HFF-Myc (cell line): Measurements from ENCODE around the gene SHISA6.

Source experiments
- DNase-seq: peaks from one replicate; pipeline ENCODE4 v3.0.0-alpha.2; 2011; ENCODE audit warnings: low read depth; ENCODE audit errors: extremely low read depth
- H3K4me3 ChIP-seq: replicated peaks from 2 replicates; pipeline ENCODE4 v1.5.1; 2011; ENCODE audit warnings: low read depth, mild to moderate bottlenecking, control low read depth, low read length
- TF ChIP-seq, protein P1 (sequence below): IDR thresholded peaks from 2 replicates; pipeline ENCODE4 v1.5.1; 2012; ENCODE audit warnings: mild to moderate bottlenecking, low read depth, low read length, control low read depth; ENCODE audit errors: missing control alignments

Gene SHISA6

DNA sequence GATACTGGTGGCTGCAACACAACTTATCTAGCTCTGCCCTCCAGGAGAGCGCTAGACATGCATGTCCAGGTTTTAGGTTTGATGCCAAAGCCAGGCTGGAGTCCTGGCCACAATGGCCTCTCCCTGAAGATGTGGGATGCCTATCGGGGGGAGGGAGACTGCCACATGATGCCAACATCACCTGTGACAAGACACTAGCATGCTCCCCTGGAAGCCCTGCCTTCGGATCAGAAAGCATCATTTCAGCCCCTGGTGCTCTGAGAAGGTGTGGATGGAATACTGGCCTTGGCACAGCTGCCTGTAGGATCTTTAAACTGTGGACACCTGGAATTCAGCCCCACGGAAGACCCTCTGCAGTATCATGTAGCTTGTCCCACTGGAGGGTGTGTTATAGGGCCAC is 93.5 kb downstream of the SHISA6 start:
- TF ChIP-seq, protein P1, sequence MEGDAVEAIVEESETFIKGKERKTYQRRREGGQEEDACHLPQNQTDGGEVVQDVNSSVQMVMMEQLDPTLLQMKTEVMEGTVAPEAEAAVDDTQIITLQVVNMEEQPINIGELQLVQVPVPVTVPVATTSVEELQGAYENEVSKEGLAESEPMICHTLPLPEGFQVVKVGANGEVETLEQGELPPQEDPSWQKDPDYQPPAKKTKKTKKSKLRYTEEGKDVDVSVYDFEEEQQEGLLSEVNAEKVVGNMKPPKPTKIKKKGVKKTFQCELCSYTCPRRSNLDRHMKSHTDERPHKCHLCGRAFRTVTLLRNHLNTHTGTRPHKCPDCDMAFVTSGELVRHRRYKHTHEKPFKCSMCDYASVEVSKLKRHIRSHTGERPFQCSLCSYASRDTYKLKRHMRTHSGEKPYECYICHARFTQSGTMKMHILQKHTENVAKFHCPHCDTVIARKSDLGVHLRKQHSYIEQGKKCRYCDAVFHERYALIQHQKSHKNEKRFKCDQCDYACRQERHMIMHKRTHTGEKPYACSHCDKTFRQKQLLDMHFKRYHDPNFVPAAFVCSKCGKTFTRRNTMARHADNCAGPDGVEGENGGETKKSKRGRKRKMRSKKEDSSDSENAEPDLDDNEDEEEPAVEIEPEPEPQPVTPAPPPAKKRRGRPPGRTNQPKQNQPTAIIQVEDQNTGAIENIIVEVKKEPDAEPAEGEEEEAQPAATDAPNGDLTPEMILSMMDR = no peak
- DNase-seq = no peak
- no peak overlapping the region for H3K4me3 ChIP-seq

DNA sequence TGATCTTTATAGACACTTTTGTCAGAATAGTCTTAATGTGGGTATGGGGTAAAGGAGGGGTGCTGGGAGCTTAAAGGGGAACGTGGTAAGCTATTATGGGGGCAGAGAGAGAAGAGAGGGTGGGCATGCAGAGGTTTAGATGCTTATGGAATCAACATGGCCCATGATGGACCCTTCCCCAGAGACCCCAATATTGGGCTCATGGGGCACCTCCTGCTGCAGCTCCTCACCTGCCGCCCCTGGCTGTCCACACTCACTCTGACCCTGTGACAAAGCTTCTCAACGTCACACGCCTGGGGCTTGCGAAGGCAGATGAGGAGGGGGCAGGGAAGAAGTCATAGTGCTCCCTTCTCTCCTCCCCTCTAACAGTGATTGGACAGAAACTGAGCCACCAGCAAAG is 95.3 kb downstream of the SHISA6 start:
- no peak overlapping the region for H3K4me3 ChIP-seq
- no peak for DNase-seq
- TF ChIP-seq, protein P1 = no peak

DNA sequence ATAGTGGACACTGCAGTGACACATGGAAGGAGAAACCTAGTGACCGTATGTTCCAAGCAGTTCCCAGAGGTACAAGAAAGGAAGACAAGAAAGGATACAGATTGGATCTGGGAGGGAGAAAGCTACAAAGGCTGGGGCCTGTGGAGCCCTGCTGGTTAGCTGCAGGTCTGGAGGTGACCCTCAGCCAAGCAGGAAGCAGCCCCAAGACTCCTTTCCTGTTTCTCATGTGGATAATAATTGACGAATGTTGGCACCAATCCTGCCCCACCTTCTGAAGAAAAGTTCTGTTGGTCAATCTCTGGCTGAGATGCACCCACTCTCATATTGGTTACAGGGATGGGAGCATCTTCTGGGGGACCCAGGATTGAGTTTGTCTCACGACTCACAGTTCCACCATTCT is 99.8 kb downstream of the SHISA6 start:
- no peak for DNase-seq
- no peak overlapping the region for H3K4me3 ChIP-seq
- TF ChIP-seq, protein P1 = no peak

DNA sequence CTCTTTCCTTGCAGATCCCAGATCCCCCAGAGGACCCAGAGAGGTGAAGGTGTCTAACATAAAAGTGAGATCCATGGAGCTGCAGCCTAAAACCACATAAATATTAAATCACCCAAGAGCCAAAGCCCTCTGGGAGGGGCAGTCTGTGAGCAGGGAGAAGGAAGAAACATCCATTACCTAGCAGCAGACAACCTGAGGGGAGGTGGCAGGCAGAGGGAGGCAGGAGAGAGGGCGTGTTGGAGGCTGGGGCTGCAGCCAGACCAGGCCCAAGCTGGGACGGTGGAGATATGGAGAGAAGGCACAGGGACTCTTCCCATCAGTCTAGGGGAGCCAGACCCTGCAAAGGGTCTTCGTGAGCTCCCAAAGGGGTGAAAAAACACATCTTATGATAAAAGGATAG is 101.1 kb downstream of the SHISA6 start:
- TF ChIP-seq, protein P1 = no peak
- H3K4me3 ChIP-seq = no peak overlapping the region
- no peak for DNase-seq

DNA sequence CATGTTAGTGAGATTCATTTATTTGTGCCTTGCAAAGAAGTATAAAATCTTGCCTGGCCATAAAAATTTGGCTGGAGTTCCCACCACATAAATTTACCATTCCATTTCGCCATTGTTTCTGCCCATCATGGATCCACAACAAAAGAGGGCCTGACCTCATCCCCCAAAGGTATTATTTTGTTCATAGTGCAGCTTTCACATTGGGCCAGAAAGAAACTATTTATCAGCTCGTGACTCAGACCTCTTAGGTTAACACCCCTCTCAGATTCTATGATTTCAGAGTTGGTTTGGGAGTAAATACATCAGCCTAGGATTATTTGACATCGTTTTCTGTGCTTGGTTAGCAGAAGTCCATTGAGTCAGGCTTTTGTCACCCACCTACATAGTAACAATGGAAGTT is 108.1 kb downstream of the SHISA6 start:
- DNase-seq = no peak
- no peak overlapping the region for H3K4me3 ChIP-seq
- TF ChIP-seq, protein P1 = no peak

DNA sequence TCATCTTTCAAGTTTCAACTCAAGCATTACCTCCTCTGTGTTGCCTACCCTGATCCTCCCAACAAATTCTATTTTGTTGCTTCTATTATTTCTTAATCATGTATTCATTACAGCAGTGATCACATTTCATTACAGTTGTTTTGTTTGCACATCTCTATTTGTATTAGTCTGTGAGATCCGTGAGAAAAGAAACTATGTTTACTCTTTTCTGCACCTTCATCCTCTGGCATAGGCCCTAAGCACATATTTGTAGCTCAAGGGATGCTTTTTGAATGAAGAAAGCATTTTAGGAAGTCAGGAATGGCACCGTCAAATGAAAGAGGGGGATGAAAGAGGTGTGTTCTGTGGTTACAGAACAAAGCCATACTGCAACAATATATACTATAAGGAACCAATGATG is 110.5 kb downstream of the SHISA6 start:
- DNase-seq = no peak
- TF ChIP-seq, protein P1 = no peak
- H3K4me3 ChIP-seq = no peak overlapping the region

DNA sequence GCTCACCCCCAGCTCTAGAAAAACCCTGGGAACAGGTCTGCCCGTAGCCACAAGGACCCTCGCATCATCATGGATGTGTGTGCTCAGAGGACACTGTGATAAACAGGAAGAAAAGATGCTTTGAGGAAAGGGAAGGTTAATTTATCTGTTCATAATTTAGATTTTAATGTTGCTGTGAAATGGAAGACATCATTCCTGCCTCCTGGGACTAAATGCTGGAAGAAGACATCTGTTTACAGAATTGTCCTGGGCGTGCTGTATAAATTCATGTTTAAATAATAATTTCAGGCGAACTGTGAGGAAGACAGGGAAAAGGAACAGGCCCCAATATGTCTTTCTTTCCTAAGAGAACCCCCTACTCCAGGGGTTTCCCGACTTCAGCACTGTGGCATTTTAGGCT is 112.6 kb downstream of the SHISA6 start:
- TF ChIP-seq, protein P1 = no peak
- no peak overlapping the region for H3K4me3 ChIP-seq
- DNase-seq = no peak
